ENCODE data around the gene BLMH. TPM values are rescaled to one million over a fixed set of nuclear protein-coding genes. Genes with fewer than 3 reads are reported as not detected.

Gene BLMH
- total and polyA plus RNA-seq, 4 donors, result 10.5 to 50.9 (median 21.6) TPM

DNA sequence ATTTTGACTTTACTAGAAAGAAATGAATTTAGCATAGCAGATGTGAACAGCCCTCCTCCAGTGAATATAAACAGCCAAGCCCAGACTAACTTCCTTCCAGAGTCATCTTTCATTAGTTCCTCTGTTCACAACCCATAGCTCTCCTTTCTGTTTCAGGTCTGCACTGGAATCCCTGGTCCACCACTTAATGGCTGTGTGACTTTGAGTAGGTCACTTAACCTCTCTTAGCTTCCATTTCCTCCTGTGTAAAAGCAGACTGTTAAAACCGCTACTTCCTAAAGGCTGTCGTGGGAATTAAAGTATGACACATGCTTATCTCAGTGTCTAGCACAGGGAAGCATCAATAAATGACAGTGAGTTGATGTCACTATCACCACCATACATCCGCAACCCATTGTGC lies 63.7 kb downstream of the BLMH start:
- no peak for DNase-seq
- Histone ChIP-seq H3K27me3 (ENCODE audit: control insufficient read depth in 3 of 3, insufficient read depth in 3 of 3, low read length in 2 of 3) (peaks cover 0 to 17% (median 0%) of the 10 kb centered on the region in 3 donors), H3K4me1 (ENCODE audit: control insufficient read depth in 5 of 5, insufficient read depth in 5 of 5, low read length in 5 of 5) (peaks cover 0 to 5% (median 0%) of the 10 kb centered on the region in 5 donors), H3K27ac (ENCODE audit: low read depth in 1 of 2, low read length in 1 of 2) (peak overlapping the region in 1 of 2 donors; percentile 55), H3K9me3 (ENCODE audit: control insufficient read depth in 4 of 4, insufficient read depth in 3 of 4, low read length in 3 of 4) (no peaks in the 10 kb centered on the region), H3K9ac (ENCODE audit: insufficient read depth in 1 of 2, low read length in 2 of 2) (no peak overlapping the region), H3K36me3 (ENCODE audit: control insufficient read depth in 4 of 4, insufficient read depth in 4 of 4, low read length in 4 of 4) (no peaks in the 10 kb centered on the region), H3K4me3 (no peak overlapping the region)
- TF ChIP-seq, protein P1, sequence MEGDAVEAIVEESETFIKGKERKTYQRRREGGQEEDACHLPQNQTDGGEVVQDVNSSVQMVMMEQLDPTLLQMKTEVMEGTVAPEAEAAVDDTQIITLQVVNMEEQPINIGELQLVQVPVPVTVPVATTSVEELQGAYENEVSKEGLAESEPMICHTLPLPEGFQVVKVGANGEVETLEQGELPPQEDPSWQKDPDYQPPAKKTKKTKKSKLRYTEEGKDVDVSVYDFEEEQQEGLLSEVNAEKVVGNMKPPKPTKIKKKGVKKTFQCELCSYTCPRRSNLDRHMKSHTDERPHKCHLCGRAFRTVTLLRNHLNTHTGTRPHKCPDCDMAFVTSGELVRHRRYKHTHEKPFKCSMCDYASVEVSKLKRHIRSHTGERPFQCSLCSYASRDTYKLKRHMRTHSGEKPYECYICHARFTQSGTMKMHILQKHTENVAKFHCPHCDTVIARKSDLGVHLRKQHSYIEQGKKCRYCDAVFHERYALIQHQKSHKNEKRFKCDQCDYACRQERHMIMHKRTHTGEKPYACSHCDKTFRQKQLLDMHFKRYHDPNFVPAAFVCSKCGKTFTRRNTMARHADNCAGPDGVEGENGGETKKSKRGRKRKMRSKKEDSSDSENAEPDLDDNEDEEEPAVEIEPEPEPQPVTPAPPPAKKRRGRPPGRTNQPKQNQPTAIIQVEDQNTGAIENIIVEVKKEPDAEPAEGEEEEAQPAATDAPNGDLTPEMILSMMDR (IDR thresholded peaks at IDR 0.05; ENCODE audit: control extremely low read depth, extremely low read depth), result no peak
- ATAC-seq (ENCODE audit: insufficient read depth, low FRiP score), result no peak
- 76 to 81% methylated on average over 3 of the region's 3 CpGs for WGBS, 2 donors

DNA sequence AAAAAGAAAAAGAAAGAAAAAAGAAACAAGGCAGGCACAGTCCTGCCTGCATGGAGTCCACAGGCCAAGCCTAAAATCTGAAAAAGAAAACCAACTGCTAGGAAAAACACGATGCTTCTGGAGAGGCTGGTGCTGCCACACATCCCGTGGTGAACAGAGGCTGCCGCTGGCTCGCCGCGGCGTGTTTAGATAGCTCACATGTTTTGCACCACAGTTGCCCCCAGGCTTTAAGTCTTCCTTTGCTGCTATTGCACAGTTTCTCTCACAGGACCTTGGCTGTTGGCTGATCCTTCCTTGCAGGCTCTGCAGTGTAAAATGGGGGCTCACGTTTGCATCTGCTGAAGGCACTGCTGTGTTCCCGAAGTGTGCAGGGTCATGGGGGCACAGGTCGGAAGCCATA lies 64.9 kb downstream of the BLMH start:
- Histone ChIP-seq H3K4me3 (no peak overlapping the region), H3K36me3 (ENCODE audit: control insufficient read depth in 4 of 4, insufficient read depth in 4 of 4, low read length in 4 of 4) (no peaks in the 10 kb centered on the region), H3K27me3 (ENCODE audit: control insufficient read depth in 3 of 3, insufficient read depth in 3 of 3, low read length in 2 of 3) (peaks cover 0 to 9% (median 0%) of the 10 kb centered on the region in 3 donors), H3K9ac (ENCODE audit: insufficient read depth in 1 of 2, low read length in 2 of 2) (no peak overlapping the region), H3K27ac (ENCODE audit: low read depth in 1 of 2, low read length in 1 of 2) (peak overlapping the region in 1 of 2 donors; percentile 3), H3K9me3 (ENCODE audit: control insufficient read depth in 4 of 4, insufficient read depth in 3 of 4, low read length in 3 of 4) (no peaks in the 10 kb centered on the region), H3K4me1 (ENCODE audit: control insufficient read depth in 5 of 5, insufficient read depth in 5 of 5, low read length in 5 of 5) (peaks cover 0 to 4% (median 0%) of the 10 kb centered on the region in 5 donors)
- TF ChIP-seq, protein P1 (IDR thresholded peaks at IDR 0.05; ENCODE audit: control extremely low read depth, extremely low read depth), result no peak
- WGBS, 2 donors, result 74 to 84% methylated on average over 10 of the region's 10 CpGs
- no peak for DNase-seq
- no peak for ATAC-seq (ENCODE audit: insufficient read depth, low FRiP score)

DNA sequence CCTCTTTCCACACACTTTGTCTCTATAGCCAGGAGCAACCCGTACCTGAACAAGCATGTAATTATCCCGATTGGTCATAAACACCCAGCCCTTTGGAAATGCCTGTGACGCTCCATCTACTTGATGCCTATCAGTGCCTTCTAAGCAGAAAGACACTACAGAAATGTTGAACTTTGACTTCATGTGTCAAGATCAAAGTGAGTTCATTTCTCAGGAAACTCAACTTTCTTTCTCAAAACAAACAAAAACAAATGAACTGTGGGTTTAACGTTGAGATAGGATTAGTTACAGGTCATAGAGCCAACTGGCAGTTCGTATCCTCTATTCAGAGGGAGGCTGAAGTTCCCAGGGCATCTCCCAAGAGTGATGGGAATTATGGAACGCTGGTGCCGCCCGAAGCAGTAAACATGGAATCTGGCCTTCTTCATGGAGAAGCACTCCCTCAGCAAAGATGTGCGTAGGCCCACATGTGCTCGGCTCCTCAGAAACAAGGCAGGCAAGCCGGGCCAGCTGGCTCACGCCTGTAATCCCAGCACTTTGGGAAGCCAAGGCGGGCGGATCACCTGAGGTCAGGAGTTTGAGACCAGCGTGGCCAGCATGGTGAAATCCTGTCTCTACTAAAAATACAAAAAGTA lies 65.7 kb downstream of the BLMH start:
- Histone ChIP-seq H3K4me1 (ENCODE audit: control insufficient read depth in 5 of 5, insufficient read depth in 5 of 5, low read length in 5 of 5) (peaks cover 0 to 4% (median 0%) of the 10 kb centered on the region in 5 donors), H3K4me3 (no peak overlapping the region), H3K9ac (ENCODE audit: insufficient read depth in 1 of 2, low read length in 2 of 2) (no peak overlapping the region), H3K36me3 (ENCODE audit: control insufficient read depth in 4 of 4, insufficient read depth in 4 of 4, low read length in 4 of 4) (peaks cover 0 to 1% (median 0%) of the 10 kb centered on the region in 4 donors), H3K9me3 (ENCODE audit: control insufficient read depth in 4 of 4, insufficient read depth in 3 of 4, low read length in 3 of 4) (no peaks in the 10 kb centered on the region), H3K27me3 (ENCODE audit: control insufficient read depth in 3 of 3, insufficient read depth in 3 of 3, low read length in 2 of 3) (peaks cover 0 to 9% (median 0%) of the 10 kb centered on the region in 3 donors), H3K27ac (ENCODE audit: low read depth in 1 of 2, low read length in 1 of 2) (no peak overlapping the region)
- no peak for DNase-seq
- ATAC-seq (ENCODE audit: insufficient read depth, low FRiP score), result no peak
- WGBS, 2 donors, result 73 to 79% methylated on average over 15 of the region's 15 CpGs
- TF ChIP-seq, protein P1 (IDR thresholded peaks at IDR 0.05; ENCODE audit: control extremely low read depth, extremely low read depth), result no peak
